GM18507 (cell line): ENCODE results near the gene ASIC2.

Experiments
- DNase-seq: peaks from one replicate; pipeline ENCODE4 v3.0.0; 2011; ENCODE audit warnings: low read depth; ENCODE audit not compliant: insufficient read length; ENCODE audit errors: extremely low spot score
- FAIRE-seq: peaks from 2 replicates; lab custom pipeline; 2011; peaks lifted over from hg19 to GRCh38; lab: Jason Lieb, UNC

The ASIC2 gene

DNA sequence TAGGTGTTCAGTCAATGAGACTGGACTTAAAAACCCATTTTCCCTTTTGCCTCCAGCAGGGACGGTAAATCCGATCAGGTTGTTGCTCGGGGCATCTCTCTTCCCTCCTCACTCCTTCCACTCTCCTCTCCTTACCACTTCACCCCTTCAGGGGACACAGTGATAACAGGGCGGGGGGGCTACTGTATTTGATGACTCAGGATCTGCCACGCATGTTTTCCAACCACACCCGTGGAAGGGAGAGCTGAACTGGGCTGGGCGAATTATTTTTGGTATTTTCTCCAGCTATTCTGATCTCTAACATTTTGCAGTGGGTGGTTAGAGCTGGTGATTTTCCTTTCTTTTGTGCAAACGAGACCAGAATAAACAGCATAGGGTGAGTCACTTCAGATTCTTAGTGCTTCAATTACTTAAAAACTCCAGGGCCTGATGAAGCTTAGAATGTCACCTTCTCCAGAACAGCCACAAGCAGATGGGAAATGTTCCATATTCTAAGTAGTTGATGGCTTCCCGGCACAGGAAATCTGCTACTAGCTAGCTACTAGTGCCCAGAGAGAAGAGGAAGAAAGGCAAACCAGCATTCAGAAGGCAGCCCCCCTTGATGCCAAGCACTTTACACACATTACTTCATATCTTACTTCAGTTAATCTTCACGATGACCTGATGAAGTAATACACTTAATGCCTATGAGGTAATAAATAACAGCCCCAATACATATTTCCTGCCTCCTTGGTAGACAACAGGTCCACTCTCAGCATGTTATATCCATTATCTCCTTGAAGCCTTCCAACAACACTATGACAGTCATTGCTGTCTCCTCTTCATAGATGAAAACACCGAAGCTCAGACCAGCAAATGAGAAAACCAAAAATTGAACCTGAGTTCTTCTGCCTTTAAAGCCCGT lies 74.1 kb downstream of the ASIC2 start:
- DNase-seq (no peak), FAIRE-seq (no peak)

- DNase-seq (no peak), FAIRE-seq (no peak)
Observed at GRCh38 chr17:33217891-33218290, 75.2 kb downstream of the ASIC2 start.

- FAIRE-seq (no peak), DNase-seq (no peak)
Observed at GRCh38 chr17:33214996-33215395, 78.1 kb downstream of the ASIC2 start.

- FAIRE-seq (no peak), DNase-seq (no peak)
Observed at GRCh38 chr17:33210285-33210684, 82.8 kb downstream of the ASIC2 start.

- no peak for FAIRE-seq
- no peak for DNase-seq
Observed at GRCh38 chr17:33209671-33210070, 83.4 kb downstream of the ASIC2 start.

DNA sequence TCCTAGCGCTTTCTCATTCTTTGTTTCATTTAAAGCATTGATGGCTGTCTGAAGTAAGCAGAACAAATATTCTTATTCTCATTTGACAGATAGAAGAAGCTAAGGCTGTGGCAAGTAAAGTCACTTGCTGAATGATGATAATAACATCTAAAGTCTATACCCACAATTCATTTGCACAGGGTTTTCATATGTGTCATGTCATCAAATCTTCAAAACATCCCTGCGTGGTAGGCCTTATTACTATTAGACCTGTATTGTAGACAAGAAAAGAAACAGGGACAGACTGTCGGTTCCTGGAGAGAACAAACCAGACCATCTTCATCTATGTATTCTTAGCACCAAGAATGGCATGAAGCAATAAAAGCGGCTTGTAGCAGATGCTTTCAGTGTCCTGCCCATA lies 85.9 kb downstream of the ASIC2 start:
- DNase-seq, result no peak
- FAIRE-seq, result no peak

DNA sequence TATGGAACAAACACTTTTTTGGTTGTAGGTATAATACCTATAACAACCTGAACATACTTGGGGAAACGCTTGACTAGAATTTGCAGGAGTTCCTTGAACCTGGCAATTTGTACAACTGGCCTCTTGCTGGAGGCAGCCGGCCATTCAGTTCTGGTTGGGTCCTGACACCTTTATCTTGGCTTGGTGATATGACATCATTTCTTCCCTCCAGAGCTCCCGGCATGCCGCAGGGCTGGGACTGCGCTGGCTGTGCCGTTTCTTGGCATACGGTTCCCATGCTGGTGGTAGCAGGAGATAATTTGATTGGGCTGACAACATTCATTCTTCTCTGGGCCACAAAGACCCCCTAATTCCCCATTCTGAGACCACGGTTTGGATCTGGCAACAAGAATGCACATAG lies 87.5 kb downstream of the ASIC2 start:
- FAIRE-seq, result no peak

DNA sequence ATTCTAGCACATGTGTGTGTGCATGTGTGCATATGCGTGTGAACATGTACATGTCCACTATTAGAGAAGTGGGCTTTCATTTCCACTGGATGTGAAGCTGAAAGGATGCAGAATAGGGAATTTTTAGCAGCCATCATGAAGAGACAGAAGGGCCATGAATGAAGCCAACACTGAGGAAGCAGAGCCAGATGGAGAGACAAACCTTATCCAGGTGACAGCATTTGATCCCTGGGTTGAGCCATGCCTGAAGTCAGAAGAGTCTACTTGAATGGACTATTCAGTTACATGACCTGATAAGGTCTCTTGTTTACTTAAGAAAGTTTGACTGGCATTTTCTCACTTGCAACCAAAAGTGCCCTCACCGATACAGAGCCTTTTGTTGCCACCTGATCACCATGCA lies 88.4 kb downstream of the ASIC2 start:
- no peak for FAIRE-seq

More for the DNA sequence above, 87.5 kb downstream of the ASIC2 start:
- DNase-seq, result no peak

GRCh38 chr17:33204156-33204555 lies 88.9 kb downstream of the ASIC2 start:
- no peak for DNase-seq
- FAIRE-seq, result no peak

More for the DNA sequence above, 88.4 kb downstream of the ASIC2 start:
- no peak for DNase-seq

DNA sequence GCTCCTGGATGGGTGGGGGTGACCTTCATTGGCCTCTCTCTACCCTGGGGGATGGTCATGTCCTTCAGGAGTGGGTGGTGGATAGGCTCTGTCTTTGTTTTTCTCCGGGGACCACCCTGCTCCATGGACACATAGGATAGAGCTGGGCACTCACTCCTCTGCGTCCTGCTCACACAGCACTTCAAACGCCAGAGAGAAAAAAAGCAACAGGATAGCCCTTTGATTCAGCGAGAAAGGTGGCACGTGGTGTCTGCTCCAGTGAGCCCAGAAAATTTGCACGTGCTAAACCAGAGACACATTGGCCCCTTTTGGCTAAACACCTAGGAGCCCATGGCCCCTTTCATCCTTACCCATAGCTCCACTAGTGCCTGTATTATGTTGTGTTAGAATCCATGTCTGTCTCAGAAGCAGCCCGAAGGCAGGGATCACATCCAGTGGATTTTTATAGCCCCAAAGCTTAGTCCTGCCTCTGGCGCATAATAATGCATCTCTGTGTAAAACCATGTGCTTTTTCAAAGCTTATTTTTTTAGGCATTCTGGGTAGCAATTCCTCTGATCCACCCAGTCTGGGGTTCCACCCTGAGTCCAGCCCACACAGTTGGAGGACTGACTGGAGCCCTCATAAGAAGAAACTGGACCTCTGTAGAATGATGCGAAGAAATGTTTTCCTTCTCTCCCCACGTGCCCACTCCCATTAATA lies 90.1 kb downstream of the ASIC2 start:
- no peak for DNase-seq
- FAIRE-seq, result no peak

- DNase-seq (no peak), FAIRE-seq (no peak)
Observed at GRCh38 chr17:33202021-33202420, 91.1 kb downstream of the ASIC2 start.

DNA sequence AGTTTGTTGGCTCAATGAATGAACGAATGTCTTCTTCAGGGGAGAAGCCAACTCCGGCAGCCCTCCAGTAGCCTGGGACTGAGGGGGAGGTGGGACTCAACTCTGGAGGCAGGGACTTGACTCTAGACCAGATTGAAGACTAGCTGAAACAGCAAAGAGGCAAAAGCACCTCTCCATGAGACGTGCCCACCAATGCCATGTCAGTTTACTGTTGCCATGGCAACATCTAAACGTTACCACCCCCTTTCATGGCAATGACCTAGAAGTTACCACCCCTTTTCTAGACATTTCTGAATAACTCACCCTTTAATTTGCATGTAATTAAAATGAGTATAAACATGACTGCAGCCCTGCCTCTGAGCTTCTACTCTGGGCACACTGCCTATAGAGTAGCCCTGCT lies 91.8 kb downstream of the ASIC2 start:
- DNase-seq, result no peak
- FAIRE-seq, result no peak

- FAIRE-seq (no peak), DNase-seq (no peak)
Observed at GRCh38 chr17:33200587-33200986, 92.5 kb downstream of the ASIC2 start.

DNA sequence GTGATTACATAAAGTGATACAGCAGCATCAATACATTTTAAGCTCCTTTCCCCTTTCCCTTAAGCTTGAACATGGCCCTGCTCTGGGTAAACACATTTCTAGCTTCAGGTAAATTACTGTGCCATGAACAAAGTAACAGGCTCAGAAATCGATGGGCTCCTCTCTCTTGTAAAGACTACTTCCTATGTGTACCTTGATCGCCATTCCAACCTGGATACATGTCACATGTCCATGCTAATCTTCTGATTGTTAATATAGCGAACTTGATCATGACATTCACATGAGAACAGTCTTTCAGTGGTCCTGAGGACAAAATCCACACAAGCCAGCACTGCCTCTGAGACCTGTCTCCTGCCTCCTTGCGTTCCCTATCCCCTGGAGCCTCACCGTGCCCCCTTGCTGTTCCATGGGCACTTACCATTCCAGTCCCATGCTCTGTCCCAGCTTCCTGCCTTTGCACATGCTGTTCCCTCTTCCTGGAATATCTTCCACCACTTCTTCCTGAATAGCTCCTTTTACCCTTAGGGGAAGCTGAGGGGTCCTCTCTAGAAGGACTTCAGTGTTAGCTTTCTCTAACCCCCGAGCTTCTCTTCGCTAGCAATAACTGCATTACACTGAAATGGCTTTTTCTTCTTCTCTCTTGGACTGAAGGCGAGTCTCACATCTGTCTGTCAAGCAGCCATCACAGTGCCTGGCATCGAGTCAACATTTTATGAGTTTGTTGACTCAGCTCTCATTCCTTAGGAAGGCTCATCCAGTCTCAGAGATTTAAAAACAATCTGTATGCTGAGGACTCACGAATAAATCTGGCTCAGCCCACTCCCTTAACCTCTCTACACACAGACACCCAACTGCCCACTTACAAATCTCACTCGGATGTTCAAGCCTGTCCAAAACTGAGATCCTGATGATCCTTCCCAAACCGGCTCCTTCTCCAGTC lies 93.3 kb downstream of the ASIC2 start:
- DNase-seq (no peak), FAIRE-seq (no peak)

DNA sequence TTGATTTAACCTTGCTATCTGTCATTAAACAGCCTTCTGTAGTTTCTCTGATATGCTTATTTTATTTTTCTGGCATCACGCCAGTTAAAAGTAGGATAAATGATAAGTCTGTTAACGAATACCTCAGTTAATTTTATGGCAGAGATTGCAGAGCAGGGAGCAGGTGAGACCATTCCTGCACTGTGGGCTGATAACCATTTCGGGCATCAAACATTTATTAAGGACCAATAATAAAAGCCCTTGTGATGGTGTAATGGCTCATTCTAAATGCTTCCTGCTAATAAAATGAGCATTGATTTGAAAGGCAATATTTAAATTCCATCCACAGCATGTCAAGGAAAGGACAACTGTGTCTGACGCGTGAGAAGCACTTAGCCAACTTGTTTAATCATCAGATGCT lies 94.1 kb downstream of the ASIC2 start:
- DNase-seq, result no peak
- no peak for FAIRE-seq

GRCh38 chr17:33197342-33197741 lies 95.8 kb downstream of the ASIC2 start:
- DNase-seq (no peak), FAIRE-seq (no peak)

- DNase-seq (no peak), FAIRE-seq (no peak)
Observed at GRCh38 chr17:33196883-33197282, 96.2 kb downstream of the ASIC2 start.

DNA sequence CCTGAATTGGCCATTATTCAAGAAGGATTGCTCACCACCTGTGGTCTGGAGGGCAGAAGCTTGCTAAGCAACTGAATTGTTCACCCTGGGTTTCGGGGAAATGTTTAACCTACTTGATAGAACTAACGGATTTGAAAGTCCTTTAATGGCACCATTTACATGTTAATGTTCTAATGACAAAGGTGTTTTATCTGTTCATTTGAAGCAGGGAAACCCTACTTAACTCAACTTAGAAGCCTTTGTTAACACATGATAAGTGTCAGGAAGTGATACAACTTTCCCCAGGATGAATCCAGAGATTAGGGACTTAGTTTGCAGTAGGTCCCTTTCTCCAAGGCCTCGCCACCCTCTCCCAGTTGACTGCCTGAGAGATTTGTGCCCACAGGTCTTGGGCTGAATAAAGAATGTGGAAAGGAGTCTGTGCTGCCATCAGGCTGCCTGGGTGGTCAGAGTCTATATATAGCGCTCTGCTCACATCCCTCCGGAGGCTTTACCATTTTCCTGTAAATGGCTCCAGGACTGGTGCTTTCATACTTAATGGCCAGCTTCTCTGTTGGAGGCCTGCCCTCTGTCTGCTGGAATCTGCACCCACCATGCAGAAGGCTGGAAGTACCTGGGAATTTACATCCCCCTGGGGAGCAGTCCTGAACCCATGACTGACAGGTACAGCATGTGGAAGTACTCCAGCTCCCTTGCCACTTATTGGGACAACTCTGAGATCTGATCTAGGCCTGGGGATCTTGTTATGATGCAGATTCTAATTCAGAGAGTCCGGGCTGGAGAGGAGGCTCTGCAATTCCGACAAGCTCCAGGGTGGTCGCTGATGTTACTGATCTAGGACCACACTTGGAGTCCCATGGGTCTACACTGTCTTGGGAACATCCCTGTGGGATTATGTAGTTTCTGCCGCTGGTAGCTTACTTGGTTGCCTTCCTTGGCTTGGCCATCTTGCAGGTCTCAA lies 99.9 kb downstream of the ASIC2 start:
- DNase-seq, result no peak
- no peak for FAIRE-seq
